GM23248 (cell line): ENCODE data around the gene PLEKHM2.

Experiments used
- EZH2 ChIP-seq: fragments of 200-600 bp; sonication (generic); IDR thresholded peaks from 2 replicates; pipeline ENCODE4 v1.6.1; 2018; ENCODE audit warnings: antibody characterized with exemption, mild to moderate bottlenecking; ENCODE audit not compliant: insufficient read depth, poor library complexity, severe bottlenecking
- EZH2phosphoT487 ChIP-seq: fragments of 200-600 bp; sonication (generic); IDR thresholded peaks from 2 replicates; pipeline ENCODE4 v1.6.1; 2018; ENCODE audit warnings: antibody characterized with exemption, moderate library complexity, mild to moderate bottlenecking, low read depth; ENCODE audit not compliant: insufficient read depth

GRCh38 chr1:15750924-15751323, 66.8 kb downstream of the PLEKHM2 start:
- no peak for TF ChIP-seq EZH2phosphoT487
- TF ChIP-seq EZH2: no peak
